SH-SY5Y (cell line): ENCODE data around the gene SLC6A5.

ENCODE experiments used
- GATA2 ChIP-seq: IDR thresholded peaks from 2 replicates; pipeline ENCODE4 v1.6.1; 2011; ENCODE audit warnings: mild to moderate bottlenecking, low read depth, low read length
- GATA3 ChIP-seq: IDR thresholded peaks from 2 replicates; pipeline ENCODE4 v1.6.1; 2011; ENCODE audit warnings: low read depth, mild to moderate bottlenecking, low read length, moderate library complexity

Gene SLC6A5

DNA sequence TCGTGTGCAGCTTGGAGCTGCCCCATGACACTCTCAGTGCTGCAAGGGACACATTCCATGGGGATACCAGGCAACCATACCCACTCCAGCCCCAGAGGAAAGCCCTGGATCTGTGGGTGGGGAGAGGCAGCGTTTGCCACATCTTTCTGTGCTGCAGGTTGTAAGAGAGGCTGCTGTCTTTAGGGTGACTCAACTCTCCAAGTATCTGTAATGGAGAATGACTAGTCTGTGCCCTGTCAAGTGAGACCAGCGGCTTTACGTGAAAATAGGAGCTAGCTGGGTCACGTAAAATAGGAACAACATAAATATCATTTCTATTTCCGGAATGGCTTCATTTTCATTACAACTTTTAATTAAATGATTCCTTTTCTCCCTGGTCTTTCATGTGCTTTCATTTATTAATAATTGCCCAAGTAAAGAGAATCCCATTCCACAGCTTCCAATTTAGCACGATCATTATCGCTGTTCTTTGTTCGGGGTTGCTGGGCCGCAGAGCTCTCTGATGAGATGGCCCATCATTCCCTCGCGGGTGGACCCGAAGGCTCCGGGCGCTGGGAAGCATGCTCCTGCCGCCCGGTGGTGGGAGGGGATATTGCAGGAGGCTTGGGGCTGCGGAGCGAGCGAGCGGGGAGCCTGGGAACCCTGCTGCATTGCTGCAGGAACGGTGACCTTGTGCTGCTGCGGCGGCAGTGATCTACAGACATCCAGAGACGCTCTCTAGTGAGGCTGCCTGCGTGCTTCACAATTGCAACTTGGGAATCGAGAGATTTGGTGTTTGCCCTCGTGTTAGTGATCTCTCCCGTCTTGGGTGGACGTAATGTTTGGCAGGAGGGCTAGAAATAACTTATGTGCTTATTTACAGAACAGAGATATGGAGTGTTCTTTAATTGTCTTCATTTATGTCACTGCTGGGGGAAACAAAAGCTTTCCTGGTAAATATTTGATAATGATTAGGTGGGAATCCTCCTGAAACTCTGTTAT lies 10.6 kb downstream of the SLC6A5 start:
- TF ChIP-seq GATA2 (peak; percentile 70), GATA3 (no peak)

DNA sequence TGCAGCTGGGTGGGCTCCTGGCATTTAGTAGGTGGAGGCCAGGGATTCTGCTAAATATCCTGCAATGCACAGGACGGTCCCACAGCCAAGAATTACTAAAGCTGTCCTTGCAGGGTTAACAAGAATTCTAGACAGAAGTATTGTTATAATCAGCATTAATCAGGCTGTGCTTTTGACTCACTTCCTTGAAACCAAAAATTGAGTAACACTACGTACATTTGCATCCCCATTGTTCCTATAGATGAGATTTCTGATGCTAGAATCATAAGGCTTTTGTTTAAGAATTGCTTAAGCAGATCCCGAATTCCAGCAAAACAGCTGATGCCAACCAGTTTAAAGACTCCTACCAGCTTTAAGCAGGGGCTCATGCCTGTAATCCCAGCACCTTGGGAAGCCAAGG lies 11.4 kb downstream of the SLC6A5 start:
- TF ChIP-seq GATA2 (no peak), GATA3 (no peak)

DNA sequence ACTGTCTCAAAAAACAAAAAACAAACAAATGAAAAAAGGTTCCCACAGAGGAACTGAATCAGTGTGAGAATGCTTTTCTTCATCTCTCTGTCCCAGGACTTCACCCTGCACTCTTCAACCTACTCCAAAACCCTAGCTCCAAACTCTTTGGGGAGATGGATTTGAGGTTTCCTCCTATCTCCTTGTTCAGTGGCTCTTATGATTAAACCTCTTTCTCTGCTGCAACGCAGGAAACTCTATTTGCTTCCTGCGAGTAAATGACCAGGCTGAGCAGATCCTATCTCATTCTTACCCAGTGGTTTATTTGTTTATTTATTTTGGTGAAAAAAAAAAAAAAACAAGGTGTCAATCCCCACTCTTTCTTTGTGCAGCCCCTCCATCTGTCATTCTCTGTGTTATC lies 12.0 kb downstream of the SLC6A5 start:
- TF ChIP-seq GATA2 (no peak), GATA3 (no peak)

DNA sequence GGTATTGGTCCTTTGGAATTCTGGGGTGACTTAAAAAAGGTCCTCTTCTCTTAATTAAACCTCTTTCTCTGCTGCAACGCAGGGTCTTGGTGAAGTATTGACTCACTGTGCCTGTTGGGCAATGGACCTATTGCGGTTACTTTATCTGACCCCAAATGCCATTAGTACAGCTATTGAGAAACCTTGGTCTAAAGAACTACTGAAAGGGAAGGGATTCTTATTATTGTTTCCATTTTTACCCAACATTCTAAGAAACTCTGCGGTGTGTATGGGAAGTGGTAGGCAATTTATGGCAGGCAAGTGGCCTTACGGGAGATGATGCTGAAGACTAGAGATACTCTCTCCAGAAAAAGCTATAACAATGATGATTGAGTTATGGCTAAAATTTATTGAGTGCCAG lies 12.5 kb downstream of the SLC6A5 start:
- TF ChIP-seq GATA2 = no peak
- TF ChIP-seq GATA3 = no peak

DNA sequence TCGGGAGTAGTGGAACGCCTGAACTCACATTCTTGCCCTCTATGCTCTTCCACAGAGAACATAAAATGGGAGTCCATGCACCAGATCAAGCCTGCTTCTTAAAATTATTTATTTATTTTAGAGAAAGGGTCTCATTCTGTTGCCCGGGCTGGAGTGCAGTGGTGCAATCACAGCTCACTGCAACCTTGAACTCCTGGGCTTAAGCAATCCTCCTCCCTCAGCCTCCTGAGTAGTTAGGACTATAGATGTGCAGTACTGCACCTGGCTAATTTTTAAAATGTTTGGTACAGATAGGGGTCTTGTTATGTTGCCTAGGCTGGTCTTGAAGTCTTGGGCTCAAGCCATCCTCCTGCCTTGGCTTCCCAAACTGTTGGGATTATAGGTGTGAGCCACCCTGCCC lies 13.0 kb downstream of the SLC6A5 start:
- TF ChIP-seq GATA3 = no peak
- no peak for TF ChIP-seq GATA2

DNA sequence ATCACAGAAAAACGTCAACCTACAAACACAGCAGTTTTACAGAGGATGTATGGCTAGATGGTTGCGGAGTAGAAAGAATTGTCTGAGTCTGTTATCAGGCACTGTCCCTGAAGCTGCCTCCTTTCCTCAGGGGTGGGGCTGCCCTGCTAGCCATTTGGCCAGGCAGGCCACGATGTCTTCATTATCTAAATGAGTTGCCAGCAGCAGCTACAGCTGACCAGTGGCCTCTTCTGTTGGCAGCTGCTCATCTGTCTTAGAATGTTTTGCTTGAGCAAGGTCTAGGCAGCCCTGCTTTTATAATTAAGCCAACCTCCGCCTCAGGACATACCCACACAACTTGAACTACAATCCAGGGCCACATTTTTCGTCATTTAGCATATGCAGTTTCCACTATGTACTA lies 17.5 kb downstream of the SLC6A5 start:
- TF ChIP-seq GATA3 (no peak), GATA2 (no peak)

DNA sequence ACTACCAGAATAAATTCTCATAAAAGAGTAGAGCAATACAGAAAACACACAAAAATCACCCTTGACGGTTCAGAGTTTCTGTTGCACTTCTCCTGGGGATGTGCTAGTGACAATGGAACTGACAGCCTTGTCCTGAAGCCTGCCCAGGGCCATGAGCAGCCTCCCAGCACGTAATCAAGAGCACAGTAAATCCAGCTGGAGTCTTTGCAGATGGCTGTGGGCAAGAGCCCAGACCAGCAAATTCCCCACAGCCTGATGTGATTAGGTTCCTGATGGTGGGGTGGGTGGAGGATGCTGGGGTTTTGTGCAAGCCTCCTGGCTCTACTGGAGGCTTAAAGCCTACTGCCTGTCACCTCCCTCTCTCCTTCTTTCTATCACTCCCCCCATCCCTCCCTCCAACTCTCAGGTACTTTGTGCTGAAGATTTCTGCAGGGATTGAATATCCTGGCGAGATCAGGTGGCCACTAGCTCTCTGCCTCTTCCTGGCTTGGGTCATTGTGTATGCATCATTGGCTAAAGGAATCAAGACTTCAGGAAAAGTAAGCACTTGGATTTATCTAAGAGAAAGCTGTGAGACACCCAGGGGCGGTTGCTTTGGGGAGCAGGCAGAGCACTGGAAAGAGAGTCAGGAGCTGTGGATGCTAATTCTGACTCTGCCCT lies 18.1 kb downstream of the SLC6A5 start:
- 0 out of 2 replicates have a peak, but pooled peaks have one; percentile 16 for TF ChIP-seq GATA2
- TF ChIP-seq GATA3 = no peak

DNA sequence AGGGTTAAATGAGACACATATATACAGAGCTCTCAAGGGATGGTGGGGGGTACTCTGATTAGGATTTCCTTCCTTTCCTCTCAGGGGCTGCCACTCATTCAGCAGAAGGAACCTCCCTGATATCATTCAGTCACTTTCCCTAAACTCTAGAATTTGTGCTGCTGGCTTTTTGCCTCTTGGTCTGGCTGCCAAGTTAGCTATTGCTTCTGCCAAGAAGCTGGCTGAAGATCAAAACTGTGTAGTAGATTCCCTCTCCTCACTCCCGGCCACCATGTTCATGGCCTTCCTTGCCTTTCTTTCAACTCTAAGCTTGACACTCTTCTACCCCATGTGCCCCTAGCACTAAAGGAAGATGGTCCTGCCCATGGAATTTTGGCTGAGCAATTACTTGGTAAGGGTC lies 18.7 kb downstream of the SLC6A5 start:
- TF ChIP-seq GATA3 (no peak), GATA2 (no peak)

DNA sequence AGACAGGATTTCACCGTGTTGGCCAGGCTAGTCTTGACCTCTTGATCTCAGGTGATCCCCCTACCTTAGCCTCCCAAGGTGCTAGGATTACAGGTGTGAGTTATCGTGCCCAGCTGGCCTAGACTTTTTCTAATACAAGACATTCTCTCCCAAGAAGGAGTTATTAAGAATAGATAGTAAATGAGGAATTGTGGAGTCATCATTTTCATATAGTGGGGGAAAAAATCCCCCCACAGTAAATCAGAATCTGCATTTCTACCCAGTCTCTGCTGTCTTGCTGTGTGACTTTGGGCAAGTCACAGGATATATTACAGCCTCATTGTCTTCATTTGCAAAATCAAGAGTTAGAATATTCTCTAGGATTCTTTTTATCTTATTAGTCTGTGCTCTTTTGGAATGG lies 21.6 kb downstream of the SLC6A5 start:
- TF ChIP-seq GATA2 (no peak), GATA3 (no peak)

DNA sequence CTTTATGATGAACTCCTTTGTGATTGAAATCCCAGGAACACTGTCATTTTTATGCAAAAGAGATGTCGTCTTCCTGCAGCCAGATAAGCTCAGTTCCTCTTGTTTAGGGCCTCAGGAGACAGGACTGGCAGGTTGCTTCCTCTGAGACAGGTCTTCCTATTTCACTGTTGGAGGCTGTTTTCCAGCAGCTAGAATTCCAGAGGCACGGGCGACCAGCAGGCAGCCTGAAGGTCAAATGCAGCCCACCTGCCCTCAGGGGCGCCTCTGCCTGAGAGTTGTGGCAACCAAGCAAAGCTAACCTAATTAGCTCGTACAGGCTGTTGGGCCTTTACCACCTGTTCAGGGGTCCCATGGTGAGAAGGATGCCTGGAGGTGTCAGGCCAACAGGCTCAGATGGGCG lies 22.3 kb downstream of the SLC6A5 start:
- TF ChIP-seq GATA2 (no peak), GATA3 (no peak)

DNA sequence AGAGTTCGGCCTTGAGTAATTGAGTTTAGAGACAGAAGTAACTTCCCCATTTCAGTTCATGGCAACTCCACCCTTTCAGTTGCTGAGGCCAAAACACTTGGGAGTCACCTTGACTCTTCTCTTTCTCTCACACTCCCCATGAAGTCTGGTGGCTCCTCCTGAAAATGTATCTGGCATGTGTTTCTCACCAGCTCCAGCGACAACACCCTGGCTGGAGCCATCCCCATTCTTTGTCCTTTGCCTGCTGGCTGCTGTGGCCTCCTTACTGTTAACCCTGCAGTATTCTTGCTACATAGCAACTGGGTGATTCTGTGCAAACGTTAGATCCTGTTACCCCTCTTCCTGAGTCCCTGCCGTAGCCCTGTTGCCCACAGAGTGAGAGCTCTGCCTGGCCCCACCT lies 23.8 kb downstream of the SLC6A5 start:
- TF ChIP-seq GATA2 (no peak), GATA3 (no peak)

DNA sequence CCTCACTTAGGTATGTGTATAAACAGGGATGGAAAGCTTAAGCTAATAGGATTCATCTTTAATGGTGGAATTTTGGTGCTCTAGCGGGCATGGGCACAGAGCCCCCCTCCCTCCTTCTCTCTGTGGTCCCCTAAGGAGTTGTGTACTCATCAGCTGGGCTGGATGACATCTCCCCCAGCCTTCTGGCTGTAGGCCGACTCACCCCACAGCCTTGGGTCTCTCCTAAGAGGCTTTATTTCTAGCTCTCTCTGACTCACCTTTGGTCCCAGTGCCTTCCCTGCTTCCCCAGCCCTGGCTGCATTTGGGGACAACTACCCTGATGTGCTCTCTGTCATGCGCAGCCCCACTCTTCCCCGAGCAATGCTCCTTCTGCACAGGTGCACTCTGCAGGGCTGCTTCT lies 26.9 kb downstream of the SLC6A5 start:
- no peak for TF ChIP-seq GATA2
- TF ChIP-seq GATA3 = no peak

DNA sequence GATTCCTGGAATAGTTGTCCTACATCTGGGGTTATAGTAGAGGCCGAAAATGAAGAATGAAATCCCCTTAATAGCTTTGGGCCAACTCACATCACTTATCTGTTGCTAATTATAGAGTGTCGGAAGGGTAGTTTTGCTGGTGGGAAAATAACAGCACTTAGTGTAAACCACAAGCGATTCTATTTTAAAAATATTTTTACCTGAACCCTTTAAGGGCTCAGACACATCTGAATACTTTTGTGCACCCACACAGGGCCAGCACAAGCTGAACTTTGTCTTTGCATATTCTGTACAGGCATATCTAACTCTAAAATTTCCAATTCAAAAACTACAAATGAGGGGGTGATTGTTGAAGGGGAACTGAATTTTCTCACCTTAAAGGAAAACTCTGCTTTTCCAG lies 27.6 kb downstream of the SLC6A5 start:
- TF ChIP-seq GATA3 (no peak), GATA2 (no peak)

DNA sequence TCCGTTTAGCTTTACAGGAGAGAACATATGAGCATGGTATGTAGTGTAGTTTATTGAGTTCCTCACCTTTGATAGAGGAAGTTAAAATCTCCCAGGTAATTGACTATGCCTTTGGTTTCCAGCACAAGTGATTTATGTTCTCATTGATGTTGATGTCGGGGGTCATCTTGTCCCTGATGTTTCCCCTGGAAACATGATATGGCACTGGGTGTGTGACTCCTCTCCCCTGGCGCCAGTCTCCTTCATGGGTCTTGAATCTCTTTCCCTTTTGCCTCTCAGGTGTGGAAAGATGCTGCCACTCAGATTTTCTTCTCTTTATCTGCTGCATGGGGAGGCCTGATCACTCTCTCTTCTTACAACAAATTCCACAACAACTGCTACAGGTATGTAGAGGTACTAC lies 28.3 kb downstream of the SLC6A5 start:
- TF ChIP-seq GATA2 (no peak), GATA3 (no peak)

DNA sequence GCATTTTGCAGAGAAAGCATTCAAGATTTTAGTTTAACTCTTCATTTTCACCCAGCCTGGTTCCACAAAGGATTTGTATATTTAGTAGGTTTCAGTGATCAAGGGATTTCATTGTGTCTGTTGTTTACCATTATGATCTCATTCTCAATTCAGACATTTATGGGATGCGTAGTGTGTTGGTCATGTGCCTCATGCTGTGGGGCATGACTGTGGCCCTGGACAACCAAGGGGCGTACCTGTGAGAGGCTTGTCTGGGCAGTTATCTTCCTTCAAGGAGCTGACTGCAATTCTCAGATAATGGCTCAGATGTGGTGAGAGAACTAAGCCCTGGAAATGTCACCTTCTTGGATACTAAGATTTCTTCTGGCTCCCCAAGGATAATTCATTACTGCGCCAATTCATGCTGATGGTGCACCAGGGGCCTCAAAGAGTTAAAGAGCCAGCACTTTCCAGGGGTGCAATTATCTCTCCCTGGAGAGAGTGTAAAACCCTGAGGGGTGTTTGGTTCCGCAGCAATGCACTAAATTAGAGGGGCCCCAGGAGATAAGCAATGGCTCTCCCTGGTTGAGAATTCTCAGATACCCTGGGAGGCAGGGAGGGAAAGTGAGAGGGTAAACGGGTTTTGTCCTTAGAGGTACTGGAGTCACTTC lies 32.2 kb downstream of the SLC6A5 start:
- no peak for TF ChIP-seq GATA2
- no peak for TF ChIP-seq GATA3

DNA sequence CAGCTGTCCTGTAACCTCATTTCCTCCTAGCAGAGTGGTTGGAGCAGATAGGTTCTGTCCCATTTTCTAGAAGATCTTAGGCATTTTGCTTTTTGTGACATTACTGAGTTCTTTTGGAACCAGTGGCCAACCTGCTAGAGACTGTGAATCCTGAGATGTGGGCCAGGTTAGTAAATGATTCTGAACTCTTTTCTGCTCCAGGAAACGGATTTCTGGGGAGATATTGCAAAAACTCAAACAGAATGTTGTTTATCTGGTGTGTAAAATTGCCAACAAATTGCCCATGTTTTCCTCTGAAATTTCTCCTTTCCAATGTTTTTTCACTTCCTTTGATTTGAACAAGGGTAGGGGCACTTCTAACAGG lies 32.7 kb downstream of the SLC6A5 start:
- TF ChIP-seq GATA3 (no peak), GATA2 (no peak)

DNA sequence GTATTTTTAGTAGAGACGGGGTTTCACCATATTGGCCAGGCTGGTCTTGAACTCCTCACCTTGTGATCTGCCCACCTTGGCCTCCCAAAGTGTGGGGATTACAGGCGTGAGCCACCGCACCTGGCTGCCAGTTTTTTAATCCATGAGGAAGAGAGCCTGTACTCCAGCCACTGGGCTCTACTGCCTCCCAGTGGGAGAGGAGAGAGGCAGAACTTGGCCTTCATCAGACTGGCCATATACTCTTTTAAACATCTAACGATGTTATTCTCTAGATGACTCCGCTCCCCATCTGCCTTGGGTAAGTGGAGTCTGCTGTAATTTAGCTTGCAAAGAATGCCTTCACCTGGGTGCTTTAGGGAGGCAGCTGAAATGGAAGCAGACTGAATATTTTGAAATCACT lies 34.6 kb downstream of the SLC6A5 start:
- no peak for TF ChIP-seq GATA3
- no peak for TF ChIP-seq GATA2
